Fibroblast of skin of left quadriceps (primary cell): ENCODE measurements around the gene RPL28.

Source experiments
- DNase-seq, 2 experiments: peaks; one replicate each; pipeline ENCODE4 v3.0.0-alpha.2; 2013; ENCODE audit warnings: low read depth in 2 of 2

The RPL28 gene

DNA sequence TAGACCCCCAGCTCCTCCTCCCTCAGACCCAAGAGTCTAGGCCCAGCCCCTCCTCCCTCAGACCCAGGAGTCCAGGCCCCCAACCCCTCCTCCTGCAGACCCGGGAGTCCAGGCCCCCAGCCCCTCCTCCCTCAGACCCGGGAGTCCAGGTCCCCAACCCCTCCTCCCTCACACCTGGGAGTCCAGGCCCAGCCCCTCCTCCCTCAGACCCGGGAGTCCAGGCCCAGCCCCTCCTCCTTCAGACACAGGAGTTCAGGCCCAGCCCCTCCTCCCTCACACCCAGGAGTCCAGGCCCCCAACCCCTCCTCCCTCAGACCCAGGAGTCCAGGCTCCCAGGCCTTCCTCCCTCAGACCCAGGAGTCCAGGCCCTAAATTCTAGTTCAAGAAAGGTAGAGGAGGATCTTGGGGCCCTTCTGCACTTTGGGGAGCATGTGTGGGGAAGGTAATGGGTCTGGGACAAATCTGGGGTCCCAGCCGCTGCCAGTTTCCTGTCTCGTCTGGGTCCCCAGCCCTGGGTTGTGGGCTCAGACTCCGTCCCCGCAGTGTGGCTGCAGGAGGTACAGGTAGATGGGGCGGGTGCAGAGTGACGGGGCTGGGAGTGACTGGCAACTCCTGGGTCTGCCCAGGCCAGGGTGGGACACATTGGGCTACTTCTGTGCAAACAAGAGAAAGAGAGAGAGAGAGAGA is 12.3 kb upstream of the RPL28 start:
- DNase-seq, result no peak

DNA sequence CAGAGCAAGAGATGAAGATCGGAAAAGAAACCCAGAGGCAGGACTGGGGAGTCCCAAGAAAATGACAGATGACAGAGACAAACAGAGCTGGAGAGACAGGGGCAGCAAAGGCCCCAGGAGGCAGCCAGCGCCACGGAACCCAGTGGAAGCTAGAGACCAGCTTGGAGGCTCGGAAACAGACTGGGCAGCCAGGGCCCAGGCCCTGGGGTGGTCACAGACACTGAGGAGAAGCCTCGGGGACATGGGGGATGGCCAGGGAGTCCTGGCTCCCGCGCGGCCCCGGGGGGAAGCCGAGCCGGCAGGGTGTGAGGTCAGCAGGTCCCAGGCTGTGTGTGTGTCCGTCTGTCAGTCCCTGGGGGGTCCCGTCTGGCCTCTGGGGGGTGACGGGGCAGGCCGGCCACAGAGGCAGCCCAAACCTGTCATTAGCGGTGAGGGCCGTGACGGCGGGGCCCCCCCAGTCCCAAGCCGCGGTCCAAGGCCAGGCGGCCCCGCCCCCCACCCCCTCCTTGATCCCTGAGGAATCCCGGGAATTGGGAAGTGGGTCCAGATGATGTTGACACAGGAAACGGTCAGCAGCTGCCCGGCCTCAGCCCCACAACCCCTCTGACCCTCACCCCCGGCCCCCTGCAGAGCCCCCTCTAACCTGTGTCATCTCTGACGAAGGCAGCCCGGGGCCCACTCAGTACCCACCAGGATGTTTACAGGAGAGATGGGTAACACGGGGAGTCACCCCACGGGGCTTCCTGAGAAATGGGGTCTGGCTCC is 11.6 kb upstream of the RPL28 start:
- no peak for DNase-seq

DNA sequence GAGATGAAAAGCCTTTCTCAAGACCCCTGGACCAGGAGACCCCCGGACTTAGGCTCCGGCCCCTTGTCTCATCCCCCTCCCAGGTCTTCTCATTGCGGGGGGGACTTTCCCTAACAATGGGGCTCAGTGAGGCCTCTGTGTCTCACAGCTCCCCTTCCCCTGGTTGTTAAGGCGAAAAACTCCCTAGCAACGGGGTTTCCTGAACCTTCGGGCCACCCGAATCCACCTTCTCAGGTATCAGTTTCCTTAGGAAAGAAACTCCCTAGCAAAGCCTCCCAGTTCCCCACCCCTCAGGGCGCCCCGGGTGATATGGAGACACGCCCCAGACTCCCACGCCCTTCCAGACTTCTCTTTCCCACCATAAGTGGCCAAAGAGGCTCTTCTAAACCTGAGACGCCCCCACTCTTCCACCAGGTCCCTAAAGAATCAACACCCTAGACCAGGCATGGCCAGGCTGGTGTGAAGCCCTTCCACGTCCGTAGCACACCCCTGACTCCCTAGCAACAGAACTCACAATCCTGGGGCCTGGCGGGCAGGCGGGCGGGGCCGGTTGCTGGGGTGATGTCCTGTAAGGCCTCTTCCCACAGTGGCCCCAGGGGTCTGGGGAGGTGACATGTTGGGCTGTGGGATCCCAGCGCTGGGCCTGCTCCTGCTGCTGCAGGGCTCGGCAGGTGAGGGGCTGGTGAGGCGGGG is 9.3 kb upstream of the RPL28 start, which contains the start of gene TMEM190:
Gene TMEM190, plus strand, starts transcription at position 586 of the 693 bp plus-strand sequence. Its CDS starts 28 bp downstream, at position 614.
- DNase-seq, result no peak

DNA sequence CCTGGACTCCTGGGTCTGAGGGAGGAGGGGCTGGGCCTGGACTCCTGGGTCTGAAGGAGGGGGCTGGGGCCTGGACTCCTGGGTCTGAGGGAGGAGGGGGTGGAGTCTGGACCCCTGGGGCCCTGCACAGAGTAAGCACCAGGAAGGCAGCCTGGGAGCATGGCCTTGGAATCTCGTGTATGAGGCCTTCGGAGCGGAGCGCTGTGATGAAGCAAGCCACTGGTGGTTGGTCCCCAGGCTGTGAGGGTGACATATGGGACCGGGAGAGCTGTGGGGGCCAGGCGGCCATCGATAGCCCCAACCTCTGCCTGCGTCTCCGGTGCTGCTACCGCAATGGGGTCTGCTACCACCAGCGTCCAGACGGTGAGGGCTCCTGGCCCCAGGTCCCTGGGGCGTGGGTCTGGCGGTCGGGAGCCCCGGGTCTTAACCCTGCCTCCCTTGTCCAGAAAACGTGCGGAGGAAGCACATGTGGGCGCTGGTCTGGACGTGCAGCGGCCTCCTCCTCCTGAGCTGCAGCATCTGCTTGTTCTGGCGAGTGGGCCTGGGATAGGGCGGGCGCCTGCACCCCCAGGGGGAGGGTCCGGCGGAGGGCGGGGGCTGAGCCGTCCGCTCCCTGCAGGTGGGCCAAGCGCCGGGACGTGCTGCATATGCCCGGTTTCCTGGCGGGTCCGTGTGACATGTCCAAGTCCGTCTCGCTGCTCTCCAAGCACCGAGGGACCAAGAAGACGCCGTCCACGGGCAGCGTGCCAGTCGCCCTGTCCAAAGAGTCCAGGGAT is 8.2 kb upstream of the RPL28 start:
- no peak for DNase-seq

DNA sequence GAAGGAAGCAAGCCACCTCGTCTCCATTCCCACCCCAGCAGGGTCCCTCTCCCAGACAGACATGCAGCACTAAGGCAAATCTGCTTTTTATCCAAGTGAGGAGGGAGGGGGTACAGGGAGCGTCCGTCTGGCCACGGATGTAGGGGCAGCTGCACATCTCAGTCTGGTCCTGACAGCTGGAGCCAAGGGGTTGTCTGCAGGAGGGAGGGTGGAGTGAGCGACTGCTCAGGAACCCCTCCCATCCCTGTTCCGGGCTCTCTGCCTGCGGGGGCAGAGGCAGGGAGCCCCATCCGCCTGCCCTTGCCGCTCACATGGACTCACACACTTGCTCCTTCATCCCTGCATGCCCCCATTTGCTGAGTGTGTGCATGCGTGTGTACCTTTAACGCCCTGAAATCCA is 6.6 kb upstream of the RPL28 start:
- DNase-seq, result no peak

DNA sequence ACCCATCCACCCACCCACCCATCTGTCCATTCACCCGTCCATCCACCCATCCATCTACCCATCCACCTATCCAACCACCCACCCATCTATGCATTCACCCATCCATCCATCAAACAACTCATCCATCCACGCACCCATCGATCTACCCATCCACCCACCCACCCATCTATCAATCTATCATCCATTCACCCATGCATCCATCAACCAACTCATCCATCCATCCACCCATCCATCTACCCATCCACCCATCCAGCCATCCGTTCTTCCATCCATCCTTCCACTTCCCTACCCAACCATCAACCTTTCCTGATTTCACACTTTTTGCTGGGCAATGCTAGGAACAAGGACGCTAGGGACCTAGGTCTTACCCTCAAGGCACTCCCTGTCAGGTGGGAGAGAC is 3.7 kb upstream of the RPL28 start:
- no peak for DNase-seq

DNA sequence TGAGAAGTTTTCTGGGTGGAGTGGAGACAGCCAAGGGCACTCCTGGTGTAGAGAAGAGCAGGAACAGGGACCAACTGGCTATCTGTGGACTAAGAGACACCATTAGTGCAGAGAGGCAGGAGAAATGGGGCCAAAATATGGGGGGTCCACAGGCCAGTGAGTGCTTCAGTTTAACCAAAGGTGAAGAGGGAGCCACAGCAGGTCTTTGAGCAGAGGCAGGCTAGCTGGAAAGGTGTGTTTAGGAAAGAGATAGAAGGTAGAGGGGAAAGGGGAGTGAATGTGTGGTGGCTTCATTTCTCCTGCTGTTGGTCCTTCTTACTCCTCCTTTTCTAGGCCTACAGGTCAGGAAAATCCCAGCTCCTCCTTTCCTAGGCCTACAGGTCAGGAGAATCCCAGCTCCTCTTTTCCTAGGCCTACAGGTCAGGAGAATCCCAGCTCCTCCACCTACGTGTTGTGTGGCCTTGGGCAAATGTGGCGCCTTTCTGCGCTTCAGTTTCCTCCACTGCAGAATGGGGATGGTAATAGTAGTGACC is 3.1 kb upstream of the RPL28 start:
- no peak for DNase-seq

DNA sequence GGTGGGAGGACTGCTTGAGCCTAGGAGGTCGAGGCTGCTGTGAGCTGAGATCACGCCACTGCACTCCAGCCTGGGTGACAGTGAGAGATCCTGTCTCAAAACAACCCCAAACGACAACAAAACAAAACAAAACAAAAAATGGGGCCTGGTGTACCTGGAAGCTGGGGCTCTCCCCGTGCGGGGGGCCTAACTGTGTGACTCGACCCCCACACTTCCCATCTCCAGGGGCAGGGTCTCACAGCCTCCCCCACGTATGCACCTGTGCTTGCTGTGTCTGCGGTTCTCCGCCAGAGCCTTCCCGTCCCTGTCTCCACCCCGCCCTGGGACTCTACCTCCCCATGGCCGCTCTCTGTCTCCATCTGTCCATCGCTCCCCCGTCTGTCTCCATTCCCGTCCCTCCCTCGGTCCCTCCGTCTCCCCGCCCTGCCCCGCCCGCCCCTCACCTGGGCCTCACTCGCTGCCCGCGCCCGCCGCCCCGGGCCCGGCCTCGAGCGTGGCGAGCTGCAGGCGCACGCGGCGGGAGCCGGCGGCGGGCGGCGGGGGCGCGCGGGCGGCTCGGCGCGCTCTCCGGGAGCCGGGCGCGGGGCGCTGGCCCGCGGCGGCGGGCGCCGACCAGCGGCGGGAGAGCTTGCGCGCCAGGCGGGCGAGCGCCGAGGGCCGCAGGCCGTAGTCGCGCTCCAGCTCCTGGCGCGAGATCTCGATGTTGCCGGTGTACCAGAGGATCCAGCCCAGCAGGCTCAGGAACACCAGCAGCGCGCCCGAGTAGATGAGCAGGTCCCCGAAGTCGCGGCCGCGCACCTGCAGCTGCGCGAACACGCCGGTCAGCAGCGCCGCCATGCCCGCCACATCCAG is 2.2 kb upstream of the RPL28 start:
- no peak for DNase-seq

DNA sequence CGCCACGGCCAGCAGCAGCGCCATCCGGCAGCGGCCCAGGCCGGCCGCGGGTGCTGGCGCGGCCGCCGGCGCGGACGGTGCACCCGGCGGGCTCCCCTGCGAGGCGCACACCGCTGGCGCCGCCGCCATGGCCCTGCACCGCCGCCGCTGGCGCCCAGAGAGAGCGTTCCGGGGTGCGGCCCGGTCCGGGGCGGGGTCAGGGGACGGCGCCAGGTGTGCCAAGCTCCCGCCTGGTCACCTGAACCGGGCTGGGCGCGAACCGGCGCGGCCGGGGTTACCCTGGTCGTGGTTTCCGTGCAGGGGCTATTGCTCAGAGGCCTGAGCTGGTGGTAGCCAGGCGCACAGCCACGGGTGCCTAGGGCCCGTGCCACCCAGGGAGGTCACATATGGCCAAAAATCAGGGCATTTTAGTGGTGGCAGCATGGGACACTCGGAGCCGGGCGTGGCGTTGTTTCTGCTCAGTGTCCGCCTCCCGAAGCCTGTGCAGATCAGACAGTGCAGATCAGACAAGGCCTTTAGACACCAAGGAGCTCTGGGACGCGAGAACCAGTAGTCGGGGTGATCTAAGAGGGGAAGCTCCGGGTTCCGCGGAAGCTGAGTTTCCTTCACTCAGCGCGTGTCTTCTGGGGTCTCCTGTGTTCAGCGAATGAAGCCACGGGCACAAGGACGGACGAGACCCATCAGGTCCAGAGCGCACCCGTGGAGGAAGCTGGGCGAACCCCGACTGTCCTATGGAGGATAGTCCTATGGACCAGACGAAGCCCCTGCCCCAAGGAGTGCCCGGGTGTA is 1.4 kb upstream of the RPL28 start, which contains the start of gene TMEM238:
Gene TMEM238, minus strand, starts transcription at position 162 of the 789 bp plus-strand sequence. Its CDS starts 33 bp downstream, at position 129.
- no peak for DNase-seq

DNA sequence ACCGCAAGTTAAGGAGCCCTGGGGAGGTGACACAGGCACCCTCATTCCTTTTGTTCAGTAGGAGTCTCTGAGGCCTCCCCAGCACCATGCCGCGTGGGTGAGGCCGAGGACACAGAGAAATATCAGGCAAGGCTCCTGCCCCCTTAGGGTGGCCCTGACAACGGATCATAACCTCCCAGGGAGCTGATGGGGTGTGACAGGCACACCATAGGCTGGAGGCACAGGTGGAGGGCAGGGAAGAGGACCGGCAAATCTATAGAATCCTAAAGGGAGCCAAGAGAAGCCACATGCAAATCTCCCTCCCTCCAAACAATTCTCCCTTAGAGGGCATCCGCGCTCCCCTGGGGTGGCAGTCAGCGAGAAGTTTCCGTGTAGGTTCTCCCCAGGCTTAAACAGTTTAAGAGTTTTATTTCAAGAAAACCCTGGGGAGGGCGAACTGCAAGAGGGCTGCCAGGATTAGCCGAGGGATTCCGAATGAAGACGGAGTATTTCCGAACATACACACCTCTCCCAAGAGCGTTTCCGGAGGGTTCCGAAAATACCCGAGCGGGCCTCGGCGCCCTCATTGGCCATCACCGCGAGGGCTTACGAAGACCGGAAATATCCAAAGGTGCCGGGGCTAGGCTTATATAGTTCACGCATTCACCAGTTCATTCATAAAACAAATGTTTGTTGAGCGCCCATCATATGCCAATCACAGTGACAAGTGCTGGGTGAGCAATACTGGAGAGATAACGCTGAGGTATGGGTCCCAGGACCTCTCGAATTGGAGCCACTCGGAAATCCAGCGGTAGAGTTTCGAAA is 610 bp upstream of the RPL28 start:
- DNase-seq, result peak; percentile 89 to 90

DNA sequence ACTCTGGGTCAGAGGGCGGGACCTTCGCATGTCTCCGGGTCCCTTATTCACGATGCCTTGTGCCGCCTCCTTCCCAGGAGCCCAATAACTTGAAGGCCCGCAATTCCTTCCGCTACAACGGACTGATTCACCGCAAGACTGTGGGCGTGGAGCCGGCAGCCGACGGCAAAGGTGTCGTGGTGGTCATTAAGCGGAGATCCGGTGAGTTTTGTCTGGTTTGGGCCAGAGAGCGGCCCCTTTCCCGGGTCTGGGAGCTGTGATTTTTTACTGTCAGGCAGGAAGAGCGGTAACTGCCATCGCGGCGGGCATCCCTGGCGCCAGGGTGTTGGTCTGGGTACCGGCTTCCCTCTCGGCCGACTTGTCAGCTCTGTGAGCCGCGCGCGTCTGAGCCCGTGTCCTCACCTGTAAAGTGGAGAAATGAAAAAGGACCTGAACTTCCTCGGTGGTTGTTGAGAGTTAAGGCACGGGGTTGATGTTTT is 800 bp downstream of the RPL28 start:
- no peak for DNase-seq

DNA sequence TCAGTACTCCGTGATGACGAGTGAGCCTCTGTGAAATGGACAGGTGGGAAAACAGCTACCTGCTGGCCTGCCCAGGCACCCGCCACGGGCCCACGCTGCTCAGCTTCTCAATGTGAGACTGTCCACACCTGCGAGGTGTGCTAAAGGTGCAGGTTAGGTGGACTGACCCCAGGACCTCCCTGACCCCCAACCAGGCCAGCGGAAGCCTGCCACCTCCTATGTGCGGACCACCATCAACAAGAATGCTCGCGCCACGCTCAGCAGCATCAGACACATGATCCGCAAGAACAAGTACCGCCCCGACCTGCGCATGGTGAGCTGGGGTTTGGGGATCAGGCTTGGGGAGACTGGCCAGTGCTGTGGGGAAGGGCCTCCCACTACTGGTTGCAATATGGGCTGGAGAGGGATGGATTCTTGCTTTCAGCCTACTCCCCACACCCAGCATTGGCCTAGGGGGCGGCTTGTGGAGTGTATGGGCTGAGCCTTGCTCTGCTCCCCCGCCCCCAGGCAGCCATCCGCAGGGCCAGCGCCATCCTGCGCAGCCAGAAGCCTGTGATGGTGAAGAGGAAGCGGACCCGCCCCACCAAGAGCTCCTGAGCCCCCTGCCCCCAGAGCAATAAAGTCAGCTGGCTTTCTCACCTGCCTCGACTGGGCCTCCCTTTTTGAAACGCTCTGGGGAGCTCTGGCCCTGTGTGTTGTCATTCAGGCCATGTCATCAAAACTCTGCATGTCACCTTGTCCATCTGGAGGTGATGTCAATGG is 2.2 kb downstream of the RPL28 start:
- DNase-seq, result no peak

DNA sequence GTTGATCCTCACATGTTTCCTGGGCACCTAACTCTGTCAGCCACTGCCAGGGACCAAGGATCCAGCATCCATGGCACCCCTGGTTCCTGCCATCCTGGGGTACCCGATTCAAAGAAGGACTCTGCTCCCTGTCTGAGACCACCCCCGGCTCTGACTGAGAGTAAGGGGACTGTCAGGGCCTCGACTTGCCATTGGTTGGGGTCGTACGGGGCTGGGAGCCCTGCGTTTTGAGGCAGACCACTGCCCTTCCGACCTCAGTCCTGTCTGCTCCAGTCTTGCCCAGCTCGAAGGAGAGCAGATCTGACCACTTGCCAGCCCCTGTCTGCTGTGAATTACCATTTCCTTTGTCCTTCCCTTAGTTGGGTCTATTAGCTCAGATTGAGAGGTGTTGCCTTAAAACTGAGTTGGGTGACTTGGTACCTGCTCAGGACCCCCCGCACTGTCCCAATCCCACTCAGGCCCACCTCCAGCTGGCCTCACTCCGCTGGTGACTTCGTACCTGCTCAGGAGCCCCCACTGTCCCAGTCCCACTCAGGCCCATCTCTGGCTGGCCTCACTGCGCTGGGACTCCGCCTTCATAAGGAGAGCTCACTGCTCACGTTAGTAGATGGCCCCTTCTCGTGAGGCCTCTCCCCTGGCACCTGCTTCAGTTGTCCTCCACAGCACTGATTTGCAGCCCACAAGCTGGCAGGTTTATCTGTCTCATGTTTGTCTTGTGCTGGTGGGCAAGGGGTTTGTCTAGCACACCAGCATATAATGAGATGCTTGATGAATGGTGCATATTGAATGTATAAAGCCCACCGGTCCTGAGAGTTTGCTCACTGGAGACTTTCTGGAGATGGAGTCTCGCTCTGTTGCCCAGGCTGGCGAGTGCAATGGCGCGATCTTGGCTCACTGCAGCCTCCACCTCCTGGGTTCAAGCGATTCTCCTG is 3.9 kb downstream of the RPL28 start:
- no peak for DNase-seq

DNA sequence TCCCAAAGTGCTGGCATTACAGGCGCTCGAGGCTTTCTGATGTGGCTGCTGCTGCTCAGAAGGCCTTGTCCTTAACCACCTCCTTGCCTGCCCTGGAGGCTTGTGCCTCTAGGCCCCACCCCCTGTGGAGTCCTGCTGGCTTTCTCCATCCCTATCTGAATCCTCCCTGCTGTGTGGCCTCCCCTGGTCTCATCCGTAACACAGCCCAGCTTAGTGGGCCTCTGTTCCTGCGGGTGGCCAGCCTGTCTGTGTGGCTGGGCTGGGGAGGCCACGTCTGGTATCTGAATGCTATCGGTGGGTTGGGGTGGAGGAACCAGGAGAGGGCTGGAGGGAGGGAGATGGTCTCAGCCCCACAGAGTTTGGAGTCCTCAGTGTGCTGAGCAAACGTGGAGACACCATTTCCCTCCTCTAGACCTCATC is 4.7 kb downstream of the RPL28 start:
- no peak for DNase-seq

DNA sequence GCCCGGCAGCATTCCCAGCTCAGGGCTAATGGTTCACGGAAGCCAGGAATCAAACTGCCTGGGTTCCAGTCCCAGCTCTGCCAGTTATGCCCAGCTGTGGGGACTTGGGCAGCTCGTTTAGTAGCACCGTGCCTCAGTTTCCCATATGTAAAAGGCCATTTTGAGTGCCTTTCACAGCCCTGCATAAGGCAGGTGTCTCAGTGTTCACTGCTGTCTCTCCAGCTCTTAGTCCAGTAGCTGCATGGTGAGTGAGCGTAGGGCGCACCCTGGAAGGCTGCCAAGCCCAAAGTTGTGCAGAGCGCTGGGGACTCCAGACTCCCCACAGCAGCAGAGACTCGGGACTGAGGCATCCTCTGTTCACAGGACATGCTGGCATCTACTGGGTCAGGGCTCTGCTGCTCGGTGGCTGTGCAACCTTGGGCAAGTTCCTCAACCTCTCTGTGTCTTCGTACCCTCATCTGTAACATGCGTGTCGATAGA is 5.5 kb downstream of the RPL28 start:
- DNase-seq, result no peak

DNA sequence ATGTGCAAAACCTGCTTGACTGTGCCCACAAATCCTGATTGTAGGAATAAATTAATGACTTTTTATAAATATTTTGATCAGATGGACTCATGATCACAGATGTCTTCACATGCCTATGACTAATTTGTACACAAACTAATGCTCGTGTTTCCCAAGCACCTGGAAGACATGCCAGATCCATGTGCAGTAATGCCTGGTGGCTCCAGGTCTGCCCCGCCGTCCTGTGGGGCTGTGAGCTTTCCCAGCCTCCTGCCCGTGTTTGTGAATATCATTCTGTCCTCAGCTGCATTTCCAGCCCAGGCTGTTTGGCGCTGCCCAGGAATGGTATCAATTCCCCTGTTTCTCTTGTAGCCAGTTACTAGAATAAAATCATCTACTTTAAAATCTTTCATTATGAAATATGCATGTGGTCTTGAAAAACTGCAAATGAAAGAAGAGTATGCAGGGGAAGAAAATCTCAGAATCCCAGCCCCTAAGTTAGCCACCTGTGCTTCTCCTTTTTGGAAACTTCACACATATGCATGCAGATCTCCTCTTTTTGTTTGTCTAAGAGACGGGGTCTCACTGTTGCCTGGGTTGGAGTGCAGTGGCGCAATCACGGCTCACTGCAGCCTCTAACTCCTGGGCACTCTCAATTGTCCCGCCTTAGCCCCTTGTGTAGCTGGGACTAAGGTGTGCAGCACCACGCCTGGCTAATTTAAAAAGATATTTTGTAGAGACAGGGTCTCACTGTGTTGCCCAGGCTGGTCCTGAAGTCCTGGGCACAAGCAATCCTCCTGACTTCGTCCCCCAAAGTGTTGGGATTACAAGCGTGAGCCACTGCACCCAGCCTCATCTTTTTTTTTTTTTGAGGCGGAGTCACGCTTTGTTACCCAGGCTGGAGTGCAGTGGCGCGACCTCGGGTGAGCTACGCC is 6.2 kb downstream of the RPL28 start:
- DNase-seq, result no peak
